Measurements from ENCODE around the gene DCUN1D4.

Gene DCUN1D4

DNA sequence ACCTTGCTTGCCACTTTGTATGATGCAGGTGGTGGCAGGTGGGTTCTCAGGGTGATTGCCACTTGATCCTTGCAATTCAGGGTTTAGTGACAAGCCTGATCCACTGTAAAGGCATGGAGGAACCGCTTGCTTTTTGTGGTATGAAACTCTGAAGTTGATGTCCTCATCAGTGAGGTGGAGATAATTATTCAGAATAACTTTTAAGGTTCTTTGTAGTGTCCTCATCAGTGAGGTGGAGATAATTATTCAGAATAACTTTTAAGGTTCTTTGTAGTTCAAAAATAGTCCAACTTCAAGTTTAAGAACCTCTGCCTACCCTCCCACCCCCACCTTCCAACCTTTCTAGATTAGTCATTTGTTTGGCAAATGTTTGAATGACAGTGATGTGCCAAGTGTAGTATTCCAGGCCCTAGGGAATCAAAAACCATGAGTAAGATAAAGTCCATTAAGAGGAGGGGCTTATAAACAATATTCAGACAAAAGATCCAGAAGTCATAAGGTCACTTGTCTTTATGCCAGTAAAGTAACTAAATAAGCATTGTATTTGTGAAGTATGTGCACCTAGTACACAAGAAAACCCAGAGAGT, 51.2 kb downstream of the DCUN1D4 start:
- TF ChIP-seq, protein P1, sequence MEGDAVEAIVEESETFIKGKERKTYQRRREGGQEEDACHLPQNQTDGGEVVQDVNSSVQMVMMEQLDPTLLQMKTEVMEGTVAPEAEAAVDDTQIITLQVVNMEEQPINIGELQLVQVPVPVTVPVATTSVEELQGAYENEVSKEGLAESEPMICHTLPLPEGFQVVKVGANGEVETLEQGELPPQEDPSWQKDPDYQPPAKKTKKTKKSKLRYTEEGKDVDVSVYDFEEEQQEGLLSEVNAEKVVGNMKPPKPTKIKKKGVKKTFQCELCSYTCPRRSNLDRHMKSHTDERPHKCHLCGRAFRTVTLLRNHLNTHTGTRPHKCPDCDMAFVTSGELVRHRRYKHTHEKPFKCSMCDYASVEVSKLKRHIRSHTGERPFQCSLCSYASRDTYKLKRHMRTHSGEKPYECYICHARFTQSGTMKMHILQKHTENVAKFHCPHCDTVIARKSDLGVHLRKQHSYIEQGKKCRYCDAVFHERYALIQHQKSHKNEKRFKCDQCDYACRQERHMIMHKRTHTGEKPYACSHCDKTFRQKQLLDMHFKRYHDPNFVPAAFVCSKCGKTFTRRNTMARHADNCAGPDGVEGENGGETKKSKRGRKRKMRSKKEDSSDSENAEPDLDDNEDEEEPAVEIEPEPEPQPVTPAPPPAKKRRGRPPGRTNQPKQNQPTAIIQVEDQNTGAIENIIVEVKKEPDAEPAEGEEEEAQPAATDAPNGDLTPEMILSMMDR (IDR thresholded peaks at IDR 0.05; ENCODE audit: low read depth, low read length) = no peak
- peaks cover 17% of the 10 kb centered on the region for H3K4me1 ChIP-seq
- H3K9me3 ChIP-seq = no peaks in the 10 kb centered on the region
- DNase-seq = no peak
- H3K27me3 ChIP-seq = no peaks in the 10 kb centered on the region
- H3K36me3 ChIP-seq = peaks cover 45% of the 10 kb centered on the region
- no peak overlapping the region for H3K4me3 ChIP-seq (ENCODE audit: low read depth, low read length)

- Histone ChIP-seq H3K9me3 (no peaks in the 10 kb centered on the region), H3K4me3 (ENCODE audit: low read depth, low read length) (no peak overlapping the region), H3K36me3 (peaks cover 55% of the 10 kb centered on the region), H3K4me1 (peaks cover 17% of the 10 kb centered on the region), H3K27me3 (no peaks in the 10 kb centered on the region)
- no peak for DNase-seq
- TF ChIP-seq, protein P1 (IDR thresholded peaks at IDR 0.05; ENCODE audit: low read depth, low read length) = no peak
Measured at GRCh38 chr4:51895158-51895557, 52.2 kb downstream of the DCUN1D4 start.

GRCh38 chr4:51895816-51896408, 53.0 kb downstream of the DCUN1D4 start:
- Histone ChIP-seq H3K4me1 (peaks cover 17% of the 10 kb centered on the region), H3K36me3 (peaks cover 62% of the 10 kb centered on the region), H3K9me3 (no peaks in the 10 kb centered on the region), H3K4me3 (ENCODE audit: low read depth, low read length) (no peak overlapping the region), H3K27me3 (no peaks in the 10 kb centered on the region)
- TF ChIP-seq, protein P1 (IDR thresholded peaks at IDR 0.05; ENCODE audit: low read depth, low read length) = peak; percentile 94
- DNase-seq = peak; percentile 78

- TF ChIP-seq, protein P1 (IDR thresholded peaks at IDR 0.05; ENCODE audit: low read depth, low read length) = no peak
- Histone ChIP-seq H3K4me1 (no peaks in the 10 kb centered on the region), H3K9me3 (no peaks in the 10 kb centered on the region), H3K27me3 (no peaks in the 10 kb centered on the region), H3K4me3 (ENCODE audit: low read depth, low read length) (no peak overlapping the region), H3K36me3 (peaks cover 72% of the 10 kb centered on the region)
- DNase-seq = no peak
Measured at GRCh38 chr4:51901363-51901762, 58.4 kb downstream of the DCUN1D4 start.

- TF ChIP-seq, protein P1 (IDR thresholded peaks at IDR 0.05; ENCODE audit: low read depth, low read length) = no peak
- no peak for DNase-seq
- Histone ChIP-seq H3K36me3 (peaks cover 59% of the 10 kb centered on the region), H3K9me3 (no peaks in the 10 kb centered on the region), H3K27me3 (no peaks in the 10 kb centered on the region), H3K4me1 (no peaks in the 10 kb centered on the region), H3K4me3 (ENCODE audit: low read depth, low read length) (no peak overlapping the region)
Measured at GRCh38 chr4:51906167-51906958, 63.4 kb downstream of the DCUN1D4 start.

All from BE2C (cell line).